Right atrium auricular region (tissue), 2 donors: ENCODE measurements around the gene SPON1. TPM values are rescaled to one million over a fixed set of nuclear protein-coding genes. Genes with fewer than 3 reads are reported as not detected.

Experiments
- DNase-seq: peaks from one replicate; pipeline ENCODE4 v3.0.0-alpha.2; 2019; ENCODE audit warnings: low spot score
- H3K27ac ChIP-seq, 2 donors: fragments of 200-600 bp; sonication (generic); 1 replicate in 1 of 2; 2 replicates in 1 of 2; pipeline ENCODE4 v1.5.1; 2016 to 2019
- H3K27me3 ChIP-seq, 2 donors: fragments of 200-600 bp; sonication (generic); one replicate each; pipeline versions ENCODE4 v1.5.1 to v1.6.0; 2017 to 2019
- H3K36me3 ChIP-seq: fragments of 200-600 bp; sonication (generic); one replicate; pipeline ENCODE4 v1.5.1; 2016
- H3K4me1 ChIP-seq, 2 donors: fragments of 200-600 bp; sonication (generic); one replicate each; pipeline versions ENCODE4 v1.5.1 to v1.6.0; 2017 to 2019
- H3K4me3 ChIP-seq, 2 donors: fragments of 200-600 bp; sonication (generic); 1 replicate in 1 of 2; 2 replicates in 1 of 2; pipeline ENCODE4 v1.5.1; 2017 to 2019; ENCODE audit warnings: mild to moderate bottlenecking in 1 of 2, moderate library complexity in 1 of 2
- H3K9me3 ChIP-seq, 2 donors: fragments of 200-600 bp; sonication (generic); one replicate each; pipeline ENCODE4 v1.5.1; 2019
- total RNA-seq, 2 donors: library from RNA; depleted of rRNA; stranded (reverse); fragments of >200 nt; gene quantifications; one replicate each; pipeline ENCODE4 v1.1.0, GENCODE V29; 2016
- TF ChIP-seq, protein P1 (sequence below), 2 donors: fragments of 200-600 bp; sonication (generic); IDR thresholded peaks; one replicate each; pipeline ENCODE4 v1.5.1; 2019; ENCODE audit warnings: antibody characterized with exemption in 2 of 2

The SPON1 gene
- total RNA-seq, 2 donors from 2014 or later, result 22.8 to 27.0 TPM

DNA sequence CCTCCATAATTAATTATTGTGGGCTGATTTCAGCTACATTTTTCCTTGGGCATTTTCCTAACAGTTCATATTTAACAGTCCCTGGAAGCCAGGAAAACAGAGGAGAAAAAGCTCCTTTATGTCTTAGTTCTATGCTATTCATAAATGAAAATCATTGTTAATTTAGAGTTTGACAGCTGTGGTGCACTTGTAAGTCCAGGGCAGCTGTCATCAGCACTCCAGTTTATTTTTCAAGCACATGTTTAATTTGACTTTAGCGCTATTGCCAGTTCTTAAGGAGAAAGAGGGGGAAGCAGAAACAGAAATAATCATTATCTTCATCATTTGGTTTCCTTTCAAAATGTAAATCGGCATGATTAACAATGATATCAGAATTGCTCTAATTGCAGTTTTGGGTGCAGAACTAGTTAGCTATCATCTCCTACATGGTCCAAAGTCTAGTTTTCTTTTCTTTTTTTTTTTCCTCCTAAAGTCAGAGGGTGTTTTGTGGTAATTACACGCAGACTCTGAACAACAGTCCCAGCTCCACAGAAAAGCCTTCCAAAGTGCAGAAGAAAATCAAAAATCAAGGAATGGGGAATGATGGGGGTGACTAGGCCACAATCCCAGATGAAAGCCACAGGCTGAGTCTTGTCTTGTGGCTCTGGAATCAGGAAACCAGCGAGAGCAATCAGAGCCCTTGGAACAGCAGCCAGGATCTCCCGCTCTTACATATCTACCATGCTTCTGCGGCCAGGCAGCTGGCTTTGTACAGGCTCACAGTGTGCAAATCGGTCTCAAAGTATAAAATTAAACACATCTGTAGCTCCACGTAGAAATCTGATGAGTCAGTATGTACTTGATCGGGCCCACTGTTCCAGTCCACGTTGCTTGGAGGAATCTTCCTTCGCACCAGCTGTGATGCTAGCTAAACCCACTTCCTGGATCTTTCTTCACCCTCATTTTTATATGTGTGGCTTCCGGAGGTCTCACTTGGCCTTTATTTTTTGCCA lies 91.9 kb downstream of the SPON1 start:
- TF ChIP-seq, protein P1, sequence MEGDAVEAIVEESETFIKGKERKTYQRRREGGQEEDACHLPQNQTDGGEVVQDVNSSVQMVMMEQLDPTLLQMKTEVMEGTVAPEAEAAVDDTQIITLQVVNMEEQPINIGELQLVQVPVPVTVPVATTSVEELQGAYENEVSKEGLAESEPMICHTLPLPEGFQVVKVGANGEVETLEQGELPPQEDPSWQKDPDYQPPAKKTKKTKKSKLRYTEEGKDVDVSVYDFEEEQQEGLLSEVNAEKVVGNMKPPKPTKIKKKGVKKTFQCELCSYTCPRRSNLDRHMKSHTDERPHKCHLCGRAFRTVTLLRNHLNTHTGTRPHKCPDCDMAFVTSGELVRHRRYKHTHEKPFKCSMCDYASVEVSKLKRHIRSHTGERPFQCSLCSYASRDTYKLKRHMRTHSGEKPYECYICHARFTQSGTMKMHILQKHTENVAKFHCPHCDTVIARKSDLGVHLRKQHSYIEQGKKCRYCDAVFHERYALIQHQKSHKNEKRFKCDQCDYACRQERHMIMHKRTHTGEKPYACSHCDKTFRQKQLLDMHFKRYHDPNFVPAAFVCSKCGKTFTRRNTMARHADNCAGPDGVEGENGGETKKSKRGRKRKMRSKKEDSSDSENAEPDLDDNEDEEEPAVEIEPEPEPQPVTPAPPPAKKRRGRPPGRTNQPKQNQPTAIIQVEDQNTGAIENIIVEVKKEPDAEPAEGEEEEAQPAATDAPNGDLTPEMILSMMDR (IDR thresholded peaks at IDR 0.05), result no peak
- H3K36me3 ChIP-seq, result no peaks in the 10 kb centered on the region
- H3K27ac ChIP-seq, result no peak overlapping the region
- H3K4me1 ChIP-seq, result no peaks in the 10 kb centered on the region
- no peak for DNase-seq
- no peaks in the 10 kb centered on the region for H3K9me3 ChIP-seq
- no peaks in the 10 kb centered on the region for H3K27me3 ChIP-seq
- no peak overlapping the region for H3K4me3 ChIP-seq

DNA sequence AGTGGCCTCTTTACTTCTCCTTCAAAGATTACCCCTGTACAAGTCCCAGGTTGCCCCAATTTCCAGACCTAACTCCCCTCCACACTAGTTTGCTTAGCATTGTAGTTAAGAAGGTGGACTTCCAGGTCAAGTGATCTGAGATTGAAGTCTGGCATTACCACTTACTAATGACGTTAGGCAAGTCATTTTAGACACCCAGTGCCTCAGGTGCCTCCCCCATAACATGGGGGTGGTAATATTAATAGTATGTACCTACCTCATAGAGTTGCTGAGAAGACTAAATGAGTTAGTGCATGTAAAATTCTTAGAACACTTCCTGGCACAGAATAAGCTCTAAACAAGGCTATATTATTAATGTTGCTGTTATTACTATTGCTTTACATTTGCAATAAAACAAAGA lies 93.4 kb downstream of the SPON1 start:
- H3K36me3 ChIP-seq, result no peaks in the 10 kb centered on the region
- no peak overlapping the region for H3K4me3 ChIP-seq
- no peaks in the 10 kb centered on the region for H3K9me3 ChIP-seq
- no peaks in the 10 kb centered on the region for H3K27me3 ChIP-seq
- no peaks in the 10 kb centered on the region for H3K4me1 ChIP-seq
- TF ChIP-seq, protein P1 (IDR thresholded peaks at IDR 0.05), result no peak
- DNase-seq, result no peak
- H3K27ac ChIP-seq, result no peak overlapping the region

DNA sequence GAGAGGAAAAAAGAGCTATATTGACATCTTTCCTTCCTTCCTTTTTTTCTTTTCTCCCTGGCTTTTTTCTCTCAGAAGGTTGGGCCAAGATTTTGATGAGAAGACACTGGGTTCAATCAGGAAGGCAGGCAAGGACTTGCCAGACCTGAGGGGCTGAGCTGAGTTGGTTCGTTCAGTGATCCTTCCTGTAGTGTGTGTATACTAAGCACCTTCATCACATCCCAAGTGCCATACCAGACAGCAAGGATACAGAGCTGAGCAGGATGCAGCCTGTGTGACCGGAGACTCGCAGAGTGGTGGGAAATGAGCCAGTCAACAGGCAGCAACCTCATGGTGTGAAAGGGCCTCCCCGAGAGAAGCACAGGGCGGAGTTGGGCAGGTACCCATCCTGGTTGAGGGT lies 95.5 kb downstream of the SPON1 start:
- Histone ChIP-seq H3K9me3 (no peaks in the 10 kb centered on the region), H3K4me3 (no peak overlapping the region), H3K36me3 (no peaks in the 10 kb centered on the region), H3K27ac (no peak overlapping the region), H3K27me3 (no peaks in the 10 kb centered on the region), H3K4me1 (no peaks in the 10 kb centered on the region)
- no peak for DNase-seq
- TF ChIP-seq, protein P1 (IDR thresholded peaks at IDR 0.05), result no peak

DNA sequence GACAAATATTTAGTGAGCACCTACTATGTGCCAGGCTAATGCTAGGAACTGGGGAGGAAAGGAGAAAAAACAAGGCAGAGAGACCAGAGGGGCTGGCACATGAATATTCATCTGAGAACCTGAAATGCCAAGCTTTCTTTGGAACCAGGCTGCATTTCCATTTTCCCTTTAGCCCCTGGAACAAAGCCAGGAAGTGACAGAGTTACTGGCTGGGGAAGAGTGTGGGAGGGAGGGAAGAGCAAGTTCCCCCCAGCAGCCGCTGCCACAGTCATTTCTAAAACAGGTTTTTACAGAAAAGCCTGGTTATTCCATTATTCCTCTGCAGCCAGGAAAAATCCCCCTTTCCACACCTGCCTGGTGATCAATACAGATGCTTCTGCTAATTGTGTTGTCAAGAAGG lies 97.0 kb downstream of the SPON1 start:
- H3K4me3 ChIP-seq, result no peak overlapping the region
- H3K9me3 ChIP-seq, result no peaks in the 10 kb centered on the region
- H3K36me3 ChIP-seq, result no peaks in the 10 kb centered on the region
- no peaks in the 10 kb centered on the region for H3K27me3 ChIP-seq
- H3K27ac ChIP-seq, result no peak overlapping the region
- TF ChIP-seq, protein P1 (IDR thresholded peaks at IDR 0.05), result no peak
- H3K4me1 ChIP-seq, result no peaks in the 10 kb centered on the region
- no peak for DNase-seq

DNA sequence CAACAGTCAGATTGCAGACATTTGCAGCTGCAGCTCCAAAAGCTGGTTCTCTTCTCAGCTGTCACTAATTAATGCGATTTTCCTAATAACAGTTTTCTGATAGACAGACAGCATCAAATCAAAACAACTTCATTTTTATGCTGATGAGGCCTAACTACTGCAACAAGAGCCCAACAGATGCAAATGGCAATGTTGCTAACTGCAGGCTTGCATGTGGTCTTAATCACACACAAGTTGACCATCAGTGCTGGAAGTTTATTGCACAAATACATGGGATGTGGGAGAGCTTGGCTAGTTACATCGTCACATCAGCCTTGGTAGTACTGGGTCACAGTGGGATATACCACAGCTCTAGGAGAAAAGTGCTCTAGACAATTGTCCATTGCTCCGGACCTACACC lies 99.2 kb downstream of the SPON1 start:
- TF ChIP-seq, protein P1 (IDR thresholded peaks at IDR 0.05), result no peak
- H3K36me3 ChIP-seq, result no peaks in the 10 kb centered on the region
- no peaks in the 10 kb centered on the region for H3K9me3 ChIP-seq
- no peak for DNase-seq
- no peak overlapping the region for H3K4me3 ChIP-seq
- peaks cover 0 to 6% of the 10 kb centered on the region in 2 donors for H3K4me1 ChIP-seq
- no peaks in the 10 kb centered on the region for H3K27me3 ChIP-seq
- no peak overlapping the region for H3K27ac ChIP-seq
